NCI-H2171 treated with DMSO at 0.1 percent for 48 hours (cell line): Measurements from ENCODE around the gene ALDH3A2.
"Not testable (repeated sequence)": the region's sequence is repeated elsewhere in the genome, so short reads cannot be mapped to it uniquely, and the experiment has no call there.

Experiments
- DNase-seq: peaks from one replicate; lab custom pipeline; 2025; lab: John Stamatoyannopoulos, UW

The ALDH3A2 gene

GRCh38 chr17:19678581-19679453 lies 30.3 kb downstream of the ALDH3A2 start:
- DNase-seq: no peak

DNA sequence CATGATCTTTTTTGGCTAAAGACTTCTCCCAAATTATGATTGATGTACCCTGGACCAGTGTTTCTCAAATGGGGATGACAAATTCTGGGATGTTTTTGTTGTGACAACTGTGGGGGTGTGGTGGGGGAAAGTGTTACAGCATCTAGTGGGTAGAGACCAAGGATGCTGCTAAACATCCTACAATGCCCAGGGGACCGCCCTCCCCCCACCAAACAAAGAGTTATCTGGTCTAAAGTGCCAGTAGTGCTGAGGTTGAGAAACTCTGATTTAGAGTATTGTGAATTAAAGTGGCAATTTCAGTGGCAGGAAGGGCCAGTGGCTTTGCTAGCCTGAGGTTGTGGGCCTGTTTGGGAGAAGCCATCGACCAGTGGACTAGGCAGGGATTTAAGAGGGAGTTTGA lies 34.6 kb downstream of the ALDH3A2 start:
- DNase-seq: no peak

DNA sequence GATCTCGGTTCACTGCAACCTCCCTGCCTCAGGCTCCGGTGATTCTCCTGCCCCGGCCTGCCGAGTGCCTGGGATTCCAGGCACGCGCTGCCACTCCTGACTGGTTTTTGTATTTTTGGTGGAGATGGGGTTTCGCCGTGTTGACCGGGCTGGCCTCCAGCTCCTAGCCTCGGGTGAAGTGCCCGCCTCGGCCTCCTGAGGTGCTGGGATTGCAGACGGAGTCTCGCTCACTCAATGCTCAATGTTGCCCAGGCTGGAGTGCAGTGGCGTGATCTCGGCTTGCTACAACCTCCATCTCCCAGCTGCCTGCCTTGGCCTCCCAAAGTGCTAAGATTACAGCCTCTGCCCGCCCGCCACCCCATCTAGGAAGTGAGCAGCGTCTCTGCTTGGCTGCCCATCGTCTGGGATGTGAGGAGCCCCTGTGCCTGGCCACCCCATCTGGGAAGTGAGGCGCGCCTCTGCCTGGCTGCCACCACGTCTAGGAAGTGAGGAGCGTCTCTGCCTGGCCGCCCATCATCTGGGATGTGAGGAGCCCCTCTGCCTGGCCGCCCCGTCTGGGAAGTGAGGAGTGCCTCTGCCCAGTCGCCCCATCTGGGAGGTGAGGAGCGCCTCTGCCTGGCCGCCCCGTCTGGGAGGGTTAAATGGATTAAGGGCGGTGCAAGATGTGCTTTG lies 36.5 kb downstream of the ALDH3A2 start:
- not testable (repeated sequence) for DNase-seq

DNA sequence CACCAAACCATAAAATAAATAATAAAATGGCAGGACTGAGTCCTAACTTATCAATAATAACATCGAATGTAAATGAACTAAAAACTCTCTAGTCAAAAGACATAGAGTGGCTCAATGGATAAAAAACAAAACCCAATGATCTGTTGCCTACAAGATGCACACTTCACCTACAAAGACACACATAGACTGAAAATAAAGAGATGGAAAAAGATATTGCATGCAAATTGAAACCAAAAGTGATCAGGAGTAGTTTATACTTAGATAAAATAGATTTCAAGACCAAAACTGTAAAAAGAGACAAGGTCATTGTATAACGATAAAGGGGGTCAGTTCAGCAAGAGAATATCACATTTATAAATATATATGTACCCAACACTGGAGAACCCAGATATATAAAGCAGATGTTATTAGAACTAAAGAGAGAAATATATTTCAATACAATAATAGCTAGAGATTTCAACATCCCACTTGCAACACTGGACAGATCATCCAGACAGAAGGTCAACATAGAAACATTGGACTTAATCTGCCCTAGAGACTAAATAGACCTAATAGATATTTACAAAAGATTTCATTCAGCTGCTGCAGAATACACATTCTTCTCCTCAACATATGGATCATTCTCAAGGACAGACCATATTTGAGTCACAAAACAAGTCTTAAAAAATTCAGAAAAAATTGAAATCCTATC lies 38.0 kb downstream of the ALDH3A2 start:
- DNase-seq: no peak

- DNase-seq: no peak
These were observed 53.7 kb downstream of the ALDH3A2 start for GRCh38 chr17:19702217-19702641.

GRCh38 chr17:19703106-19703827 lies 54.7 kb downstream of the ALDH3A2 start:
- no peak for DNase-seq

DNA sequence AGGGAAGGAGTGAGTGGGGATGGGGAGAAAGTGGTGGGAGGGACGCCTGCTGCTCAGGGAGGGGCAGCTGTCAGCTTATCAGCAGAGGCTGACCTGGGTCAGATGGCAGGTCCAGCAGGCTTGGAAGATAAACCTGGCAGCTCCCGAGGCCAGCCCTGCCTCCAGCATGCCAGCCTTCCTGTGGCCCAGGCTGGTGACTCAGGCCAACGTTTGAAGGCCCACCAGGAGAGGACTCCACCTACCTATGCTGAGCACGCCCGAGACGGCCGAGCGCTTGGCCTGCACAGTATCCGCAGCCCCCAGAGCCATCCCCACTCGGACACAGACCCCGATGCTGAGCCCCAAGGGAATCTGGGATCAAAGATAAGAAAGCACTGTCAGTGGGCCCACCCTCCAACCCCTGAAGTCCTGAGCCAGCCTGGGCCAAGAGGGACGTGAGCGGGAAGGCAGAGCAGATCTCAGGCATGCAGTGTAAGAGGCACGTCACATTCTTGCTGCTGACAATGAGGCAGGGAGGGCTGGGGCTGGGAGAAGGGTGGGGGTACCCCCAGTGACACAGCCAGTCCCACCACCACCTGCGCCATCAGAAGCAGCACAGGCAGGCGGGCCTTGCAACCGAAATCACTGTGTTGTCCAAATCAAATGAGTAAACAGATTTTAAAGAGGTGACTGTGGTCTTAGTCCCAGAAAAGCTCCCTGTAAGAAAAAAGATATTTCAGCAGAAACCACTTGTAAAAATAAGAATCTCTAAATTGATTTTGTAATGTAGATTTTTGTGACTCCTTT lies 55.5 kb downstream of the ALDH3A2 start:
- no peak for DNase-seq

DNA sequence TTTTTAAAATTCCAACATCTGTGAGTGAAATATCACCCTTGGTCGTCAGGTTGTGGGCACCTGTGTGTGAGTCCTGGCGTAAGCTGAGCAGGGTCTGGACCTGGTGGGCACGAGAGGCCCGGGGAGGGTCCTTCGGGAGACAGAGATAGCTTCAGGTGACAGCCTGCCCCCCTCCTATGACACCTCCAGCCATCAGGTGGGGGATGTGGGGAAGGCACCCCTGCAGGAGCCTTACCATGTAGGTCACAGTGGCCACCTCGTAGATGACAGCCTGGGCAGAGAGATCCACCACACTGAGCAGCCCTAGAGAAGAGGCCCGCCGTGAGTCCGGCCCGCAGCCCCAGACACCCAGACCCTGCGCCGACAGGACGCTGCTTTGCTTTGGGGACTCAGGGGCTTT lies 56.6 kb downstream of the ALDH3A2 start:
- no peak for DNase-seq

DNA sequence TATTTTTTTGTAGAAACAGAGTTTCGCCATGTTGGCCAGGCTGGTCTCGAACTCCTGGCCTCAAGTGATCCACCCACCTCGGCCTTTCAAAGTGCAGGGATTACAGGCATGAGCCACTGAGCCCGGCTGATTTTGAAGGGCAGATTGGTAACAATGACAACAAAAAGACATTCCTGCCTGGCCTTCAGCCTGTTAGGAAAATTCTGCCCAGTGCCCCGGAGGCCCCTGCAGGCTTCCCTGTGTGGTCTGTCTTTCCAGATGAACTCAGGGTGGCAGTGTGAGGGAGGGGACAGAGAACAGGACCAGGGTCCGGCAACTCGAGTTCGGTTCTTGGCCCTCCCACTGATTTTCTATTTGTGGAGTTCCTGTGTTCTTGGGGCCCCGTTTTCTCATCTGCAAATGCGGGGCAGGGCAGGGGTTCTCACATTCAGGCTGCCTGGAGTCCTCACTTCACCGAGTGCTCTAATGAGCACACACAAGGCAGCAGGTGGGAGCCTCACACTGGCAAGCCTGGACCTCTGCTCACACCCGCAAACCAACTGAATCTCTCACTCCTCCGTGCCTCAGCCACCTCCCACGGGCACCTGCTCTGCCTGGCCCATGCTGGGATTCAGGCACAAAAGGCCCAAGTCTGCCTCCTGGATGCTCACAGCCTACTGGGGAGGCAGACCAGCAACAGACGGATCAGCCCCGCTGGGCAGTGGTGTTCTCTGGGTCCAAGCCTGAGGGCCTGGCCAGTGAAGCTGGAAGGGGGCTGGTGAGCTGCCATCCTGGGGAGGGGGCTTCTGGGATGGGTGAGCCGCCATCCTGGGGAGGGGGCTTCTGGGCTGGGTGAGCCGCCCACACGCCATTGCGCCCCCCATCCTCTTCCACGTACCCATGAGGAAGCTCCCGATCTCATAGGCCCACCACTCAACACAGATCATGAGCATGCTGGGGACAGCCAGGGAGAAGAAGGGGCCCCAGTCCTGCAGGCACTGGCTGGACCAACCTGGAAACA lies 57.5 kb downstream of the ALDH3A2 start:
- peak; percentile 78 for DNase-seq

GRCh38 chr17:19706791-19707727 lies 58.5 kb downstream of the ALDH3A2 start:
- DNase-seq: peak; percentile 98

GRCh38 chr17:19707728-19708221 lies 59.2 kb downstream of the ALDH3A2 start:
- DNase-seq: peak; percentile 52

DNA sequence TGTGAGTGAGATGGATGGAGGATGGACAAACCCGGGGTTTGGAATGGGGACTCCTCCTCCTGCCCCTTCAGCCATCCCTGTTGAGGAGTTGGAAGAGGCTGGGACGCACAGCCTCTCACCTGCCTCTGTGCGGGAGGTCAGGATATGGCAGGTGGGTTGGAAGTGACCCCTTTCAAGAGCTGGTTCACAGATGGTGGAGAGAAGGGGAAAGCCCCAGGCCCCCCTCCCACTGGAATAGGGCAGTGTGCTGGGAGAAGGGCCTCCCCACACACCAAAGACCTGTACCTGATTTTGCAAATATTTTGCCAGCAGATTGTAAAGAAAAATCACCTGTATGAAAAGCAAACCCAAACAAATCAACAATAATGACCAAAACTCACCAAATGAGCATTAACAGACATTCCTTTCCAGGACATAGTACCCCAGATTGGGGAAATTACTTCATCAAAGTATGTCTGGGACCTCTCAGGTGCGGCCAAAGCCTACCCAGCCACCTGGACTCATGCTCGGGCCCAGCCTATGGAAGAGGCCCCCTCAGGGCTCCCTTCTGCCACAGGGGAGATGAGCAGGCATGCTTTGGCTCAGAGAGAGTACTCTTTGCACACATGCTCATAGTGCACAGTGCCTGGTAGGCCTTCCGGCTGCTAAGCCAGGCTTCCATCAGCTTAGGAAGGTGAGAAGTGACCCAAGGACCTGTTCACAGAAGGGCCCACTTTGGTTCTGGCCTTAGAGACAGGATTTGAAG lies 60.1 kb downstream of the ALDH3A2 start:
- DNase-seq: no peak

DNA sequence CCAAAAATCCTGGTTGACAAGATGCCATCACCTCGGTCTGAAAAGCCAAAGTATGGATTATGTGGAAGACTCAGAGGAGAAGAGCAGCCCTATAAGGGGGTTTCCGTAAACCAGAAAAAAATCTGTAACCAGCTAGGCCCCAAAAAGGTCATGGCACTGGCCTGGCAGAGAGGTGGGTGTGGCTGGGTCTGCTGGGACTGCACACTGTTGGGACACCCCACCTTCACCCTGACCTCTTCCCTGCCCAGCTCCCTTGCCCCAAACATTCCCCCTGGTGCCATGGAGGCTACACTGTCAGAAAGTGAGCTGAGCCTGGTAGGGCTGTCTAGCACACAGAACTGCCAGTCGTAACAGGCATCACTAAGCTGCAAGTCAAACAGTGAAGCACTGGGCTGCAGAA lies 61.3 kb downstream of the ALDH3A2 start:
- no peak for DNase-seq

DNA sequence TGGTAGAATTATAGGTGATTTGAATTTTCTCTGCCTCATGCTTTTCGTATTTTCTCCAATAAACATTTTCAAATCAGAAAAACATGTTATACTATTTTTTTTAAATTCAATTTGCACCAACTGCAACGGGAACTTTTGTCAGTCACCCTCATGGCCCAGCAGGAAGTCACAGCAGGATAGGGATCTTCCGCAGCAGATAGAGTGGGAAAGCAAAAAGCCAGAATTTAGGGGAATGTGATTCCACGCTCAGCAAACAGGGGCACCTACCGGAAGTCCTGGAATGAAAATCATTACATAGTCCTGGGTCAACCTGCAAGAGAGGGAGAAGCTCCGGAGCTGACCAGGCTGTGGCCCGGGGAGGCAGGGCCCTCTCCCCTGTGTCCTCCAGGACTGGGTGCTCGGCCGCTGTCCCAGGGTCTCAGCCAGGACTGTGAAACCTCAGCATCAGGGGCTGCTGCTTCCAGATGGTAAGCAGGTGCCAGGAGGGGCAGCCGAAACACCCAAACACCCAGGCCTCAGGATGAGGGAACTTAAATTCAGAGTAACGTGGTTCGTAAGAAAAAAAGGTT lies 64.0 kb downstream of the ALDH3A2 start:
- no peak for DNase-seq

- no peak for DNase-seq
These were observed 64.9 kb downstream of the ALDH3A2 start for GRCh38 chr17:19713462-19713861.

- no peak for DNase-seq
These were observed 65.4 kb downstream of the ALDH3A2 start for GRCh38 chr17:19713901-19714361.
